GM19239 (cell line): ENCODE results near the gene MNX1.

Experiments used
- DNase-seq: peaks from one replicate; pipeline ENCODE4 v3.0.0; 2011; ENCODE audit warnings: low spot score; ENCODE audit not compliant: insufficient read length
- FAIRE-seq: peaks from 2 replicates; lab custom pipeline; 2011; peaks lifted over from hg19 to GRCh38; lab: Jason Lieb, UNC

Gene MNX1

GRCh38 chr7:157010588-157011332, at the start of gene MNX1:
Gene MNX1 (minus strand): TSS chr7:157010663. CDS start chr7:157010350, 313 bp downstream.
- peak; percentile 91 for DNase-seq
- peak; percentile 52 for FAIRE-seq

- FAIRE-seq (no peak), DNase-seq (no peak)
Observed at GRCh38 chr7:157059534-157059933, 49.1 kb upstream of the MNX1 start.

GRCh38 chr7:157058701-157059100, 48.2 kb upstream of the MNX1 start:
- FAIRE-seq: no peak
- DNase-seq: no peak

GRCh38 chr7:157058068-157058467, 47.6 kb upstream of the MNX1 start:
- DNase-seq (no peak), FAIRE-seq (no peak)

- DNase-seq: no peak
- no peak for FAIRE-seq
Observed at GRCh38 chr7:157056957-157057902, 46.8 kb upstream of the MNX1 start.

- no peak for FAIRE-seq
Observed at GRCh38 chr7:157056246-157056645, 45.8 kb upstream of the MNX1 start.

GRCh38 chr7:157054927-157055326, 44.5 kb upstream of the MNX1 start:
- no peak for FAIRE-seq
- DNase-seq: no peak

More at GRCh38 chr7:157056246-157056645, 45.8 kb upstream of the MNX1 start:
- DNase-seq: no peak

GRCh38 chr7:157053118-157053517, 42.7 kb upstream of the MNX1 start:
- DNase-seq (no peak), FAIRE-seq (no peak)

- FAIRE-seq (no peak), DNase-seq (no peak)
Observed at GRCh38 chr7:157047148-157047547, 36.7 kb upstream of the MNX1 start.

GRCh38 chr7:157046681-157047080, 36.2 kb upstream of the MNX1 start:
- no peak for DNase-seq
- FAIRE-seq: no peak

GRCh38 chr7:157044943-157045660, 34.6 kb upstream of the MNX1 start:
- no peak for DNase-seq
- FAIRE-seq: no peak

GRCh38 chr7:157044147-157044687, 33.8 kb upstream of the MNX1 start:
- FAIRE-seq (no peak), DNase-seq (no peak)

- DNase-seq (no peak), FAIRE-seq (no peak)
Observed at GRCh38 chr7:157043745-157044144, 33.3 kb upstream of the MNX1 start.

- no peak for FAIRE-seq
- DNase-seq: no peak
Observed at GRCh38 chr7:157041514-157042277, 31.2 kb upstream of the MNX1 start.

GRCh38 chr7:157041004-157041403, 30.5 kb upstream of the MNX1 start:
- FAIRE-seq: no peak
- no peak for DNase-seq

GRCh38 chr7:157037635-157038034, 27.2 kb upstream of the MNX1 start:
- DNase-seq: no peak
- FAIRE-seq: no peak

- no peak for FAIRE-seq
Observed at GRCh38 chr7:157037028-157037427, 26.6 kb upstream of the MNX1 start.

GRCh38 chr7:157035979-157036378, 25.5 kb upstream of the MNX1 start:
- no peak for FAIRE-seq

More at GRCh38 chr7:157037028-157037427, 26.6 kb upstream of the MNX1 start:
- DNase-seq: no peak

GRCh38 chr7:157035302-157035701, 24.8 kb upstream of the MNX1 start:
- FAIRE-seq: no peak

More at GRCh38 chr7:157035979-157036378, 25.5 kb upstream of the MNX1 start:
- DNase-seq: no peak

More at GRCh38 chr7:157035302-157035701, 24.8 kb upstream of the MNX1 start:
- no peak for DNase-seq
